NB4 (cell line): ENCODE data around the gene MERTK.

Experiments used
- CTCF ChIP-seq: IDR thresholded peaks from one replicate; pipeline ENCODE4 v1.5.1; 2012; ENCODE audit warnings: low read depth, low read length
- MYC ChIP-seq: IDR thresholded peaks from 2 replicates; pipeline ENCODE4 v1.6.1; 2011; ENCODE audit warnings: low read depth, low read length

DNA sequence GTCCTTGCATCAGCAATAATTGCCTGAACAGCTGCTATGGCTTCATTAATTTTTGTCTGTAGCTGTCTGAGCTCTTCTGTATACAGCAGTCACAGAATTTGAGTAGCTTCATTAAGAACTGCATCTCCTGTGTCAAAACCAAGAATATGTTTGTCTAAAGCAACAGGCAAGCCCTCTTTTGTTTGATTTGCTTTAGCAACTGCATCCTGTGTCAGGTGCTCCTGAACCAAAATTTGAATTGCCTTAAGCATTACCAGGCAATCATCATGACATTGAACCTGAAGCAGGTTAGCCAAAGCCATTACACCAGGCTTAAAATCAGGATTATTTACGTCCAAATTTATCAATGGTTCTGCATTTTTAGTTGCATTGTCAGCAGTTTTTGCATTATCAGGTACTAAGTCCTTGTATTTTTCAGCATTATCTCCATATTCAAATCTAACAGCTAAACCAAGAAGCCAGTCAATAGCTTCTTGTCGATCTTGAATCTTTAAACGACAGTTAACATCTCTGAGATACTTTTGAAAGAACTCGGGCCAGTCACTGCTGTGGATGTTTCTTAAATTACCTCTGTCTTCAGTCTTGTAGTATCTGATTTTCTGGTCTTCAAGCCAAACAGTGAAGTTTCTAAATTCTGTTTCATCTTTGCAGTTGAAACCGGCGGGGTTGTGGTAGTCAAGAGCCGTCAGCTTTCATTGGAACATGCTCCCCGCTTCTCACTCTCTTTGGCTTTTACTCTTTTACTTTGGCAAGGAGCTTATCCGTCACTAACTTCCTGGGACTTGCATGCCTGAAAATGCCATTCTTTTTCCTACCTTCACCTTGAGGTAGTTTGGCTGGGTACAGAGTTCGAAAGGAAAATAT lies 42.2 kb downstream of the MERTK start:
- no peak for TF ChIP-seq CTCF
- no peak for TF ChIP-seq MYC
